Hepatocyte (in vitro differentiated cells): ENCODE measurements around the gene POC1A. TPM values are rescaled to one million over a fixed set of nuclear protein-coding genes. Genes with fewer than 3 reads are reported as not detected.

Source experiments
- DNase-seq: peaks from one replicate; pipeline ENCODE4 v3.0.0-alpha.2; 2016; ENCODE audit warnings: low spot score
- H2AFZ ChIP-seq: fragments of 200-600 bp; sonication (generic); 2 replicates; pipeline ENCODE4 v1.6.0; 2016; ENCODE audit warnings: antibody characterized with exemption, mild to moderate bottlenecking
- H3K27ac ChIP-seq: fragments of 200-600 bp; sonication (generic); 2 replicates; pipeline ENCODE4 v1.5.1; 2016; ENCODE audit warnings: mild to moderate bottlenecking
- H3K27me3 ChIP-seq: fragments of 200-600 bp; sonication (generic); 2 replicates; pipeline ENCODE4 v1.6.1; 2016
- H3K36me3 ChIP-seq: fragments of 200-600 bp; sonication (generic); replicated peaks from 2 replicates; pipeline ENCODE4 v1.5.1; 2016; ENCODE audit warnings: low read depth; ENCODE audit not compliant: insufficient read depth
- H3K4me1 ChIP-seq: fragments of 200-600 bp; sonication (generic); 2 replicates; pipeline ENCODE4 v1.5.1; 2016; ENCODE audit warnings: mild to moderate bottlenecking, moderate library complexity; ENCODE audit not compliant: insufficient read depth
- H3K4me2 ChIP-seq: fragments of 200-600 bp; sonication (generic); 2 replicates; pipeline ENCODE4 v1.6.0; 2016
- H3K4me3 ChIP-seq: fragments of 200-600 bp; sonication (generic); 2 replicates; pipeline ENCODE4 v1.5.1; 2016; ENCODE audit warnings: mild to moderate bottlenecking
- H3K79me2 ChIP-seq: fragments of 200-600 bp; sonication (generic); 2 replicates; pipeline ENCODE4 v1.6.0; 2017; ENCODE audit warnings: mild to moderate bottlenecking
- H3K9me2 ChIP-seq: fragments of 200-600 bp; sonication (generic); replicated peaks from 2 replicates; pipeline ENCODE4 v1.6.0; 2017; ENCODE audit warnings: mild to moderate bottlenecking; ENCODE audit not compliant: insufficient read depth
- H3K9me3 ChIP-seq: fragments of 200-600 bp; sonication (generic); 2 replicates; pipeline ENCODE4 v1.5.1; 2016; ENCODE audit warnings: low read depth, mild to moderate bottlenecking
- H4K20me1 ChIP-seq: fragments of 200-600 bp; sonication (generic); 2 replicates; pipeline ENCODE4 v1.6.0; 2016; ENCODE audit warnings: mild to moderate bottlenecking; ENCODE audit not compliant: insufficient read depth, poor library complexity, severe bottlenecking
- CTCF ChIP-seq: fragments of 200-600 bp; sonication (generic); IDR thresholded peaks from 2 replicates; pipeline ENCODE4 v1.5.1; 2016; ENCODE audit warnings: antibody characterized with exemption, mild to moderate bottlenecking; ENCODE audit not compliant: poor library complexity
- EZH2 ChIP-seq: fragments of 200-600 bp; sonication (generic); IDR thresholded peaks from 2 replicates; pipeline ENCODE4 v1.6.1; 2016; ENCODE audit warnings: antibody characterized with exemption, mild to moderate bottlenecking, borderline replicate concordance
- EZH2phosphoT487 ChIP-seq: fragments of 200-600 bp; sonication (generic); IDR thresholded peaks from one replicate; pipeline ENCODE4 v1.6.1; 2018; ENCODE audit warnings: antibody characterized with exemption, mild to moderate bottlenecking, low read depth, moderate library complexity; ENCODE audit not compliant: unreplicated experiment, severe bottlenecking
- WGBS: methylation state at CpG from one replicate; pipeline ENCODE4 v1.1.6; 2016; ENCODE audit warnings: low lambda C conversion rate; ENCODE audit errors: missing lambda C conversion rate; 5-methylcytosine and 5-hydroxymethylcytosine counted together
- polyA plus RNA-seq: library from polyadenylated mRNA; unstranded; fragments of >200 nt; fragmentation: Nextera tagmentation; extraction: Ambion mirVana; gene quantifications from 2 replicates; pipeline ENCODE4 v1.2.1, GENCODE V29; 2016
- total RNA-seq: library from RNA; depleted of rRNA; stranded (reverse); fragments of >200 nt; gene quantifications from 2 replicates; pipeline ENCODE4 v1.2.3, GENCODE V29; 2014

The POC1A gene
- total and polyA plus RNA-seq, 2 experiments from 2014 or later = 2.6 to 3.7 TPM

- H3K27ac ChIP-seq = no peak overlapping the region
- 88% methylated on average over 10 of the region's 10 CpGs for WGBS
- H3K4me2 ChIP-seq = no peak overlapping the region
- no peaks in the 10 kb centered on the region for H3K79me2 ChIP-seq
- no peaks in the 10 kb centered on the region for H3K9me2 ChIP-seq
- H3K27me3 ChIP-seq = no peaks in the 10 kb centered on the region
- no peak for DNase-seq
- H3K4me1 ChIP-seq = peaks cover 8% of the 10 kb centered on the region
- H3K36me3 ChIP-seq = no peaks in the 10 kb centered on the region
- H4K20me1 ChIP-seq = no peaks in the 10 kb centered on the region
- no peak overlapping the region for H3K4me3 ChIP-seq
- H2AFZ ChIP-seq = no peak overlapping the region
- TF ChIP-seq CTCF (no peak), EZH2 (no peak), EZH2phosphoT487 (no peak)
- H3K9me3 ChIP-seq = no peaks in the 10 kb centered on the region
Measured at GRCh38 chr3:52029535-52029934, 124.7 kb downstream of the POC1A start.

DNA sequence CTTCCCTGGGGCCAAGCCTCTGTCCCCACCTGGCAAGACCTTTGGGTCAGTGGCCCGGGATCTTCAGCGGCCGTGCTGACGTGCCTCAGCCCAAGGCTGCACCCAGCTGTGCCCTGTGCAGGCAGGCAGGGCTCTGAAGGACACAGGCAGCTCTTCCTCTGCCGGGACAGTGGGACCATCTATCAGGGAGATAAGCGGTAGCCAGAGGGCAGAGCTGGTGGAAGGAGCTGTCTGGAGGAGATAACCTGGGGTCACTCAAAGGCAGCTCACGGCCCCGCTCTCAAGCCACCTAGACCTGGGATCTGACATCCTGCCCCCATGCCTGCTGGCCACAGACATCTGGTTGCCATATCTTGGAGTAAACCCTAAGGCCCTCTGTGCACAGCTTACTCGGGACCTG lies 125.2 kb downstream of the POC1A start:
- no peaks in the 10 kb centered on the region for H3K36me3 ChIP-seq
- peaks cover 8% of the 10 kb centered on the region for H3K4me1 ChIP-seq
- TF ChIP-seq EZH2 = no peak
- TF ChIP-seq EZH2phosphoT487 = no peak
- TF ChIP-seq CTCF = no peak
- H2AFZ ChIP-seq = no peak overlapping the region
- H3K4me2 ChIP-seq = no peak overlapping the region
- H3K9me3 ChIP-seq = no peaks in the 10 kb centered on the region
- no peaks in the 10 kb centered on the region for H4K20me1 ChIP-seq
- H3K27me3 ChIP-seq = no peaks in the 10 kb centered on the region
- no peak overlapping the region for H3K4me3 ChIP-seq
- DNase-seq = no peak
- H3K9me2 ChIP-seq = no peaks in the 10 kb centered on the region
- no peak overlapping the region for H3K27ac ChIP-seq
- H3K79me2 ChIP-seq = no peaks in the 10 kb centered on the region
- 74% methylated on average over 9 of the region's 9 CpGs for WGBS

DNA sequence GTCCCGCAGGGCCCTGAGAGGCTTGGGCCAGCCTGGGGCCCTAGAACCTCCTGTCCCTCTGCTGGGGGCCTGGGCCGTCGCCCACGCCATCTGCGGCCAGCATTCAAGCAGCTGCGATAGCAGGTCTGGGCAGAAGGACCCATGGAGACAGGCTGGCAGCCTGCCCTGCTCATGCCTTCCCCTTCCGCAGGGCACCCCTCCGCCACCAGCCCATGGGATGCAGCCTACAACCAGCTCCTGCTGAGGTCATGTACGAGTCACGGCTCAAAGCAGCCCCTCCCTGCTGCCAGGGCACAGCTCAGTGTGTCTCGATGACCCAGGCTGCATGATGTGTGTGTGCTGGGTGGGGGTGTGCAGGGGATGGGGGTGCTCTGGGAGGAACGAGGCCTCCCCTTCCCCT lies 125.7 kb downstream of the POC1A start:
- Histone ChIP-seq H3K36me3 (no peaks in the 10 kb centered on the region), H2AFZ (no peak overlapping the region), H3K27me3 (no peaks in the 10 kb centered on the region), H3K27ac (no peak overlapping the region), H3K4me1 (peaks cover 8% of the 10 kb centered on the region), H4K20me1 (no peaks in the 10 kb centered on the region), H3K4me2 (no peak overlapping the region), H3K4me3 (no peak overlapping the region), H3K9me3 (no peaks in the 10 kb centered on the region), H3K9me2 (no peaks in the 10 kb centered on the region), H3K79me2 (no peaks in the 10 kb centered on the region)
- DNase-seq = no peak
- WGBS = 85% methylated on average over 12 of the region's 12 CpGs
- TF ChIP-seq EZH2phosphoT487 (no peak), EZH2 (no peak), CTCF (no peak)

DNA sequence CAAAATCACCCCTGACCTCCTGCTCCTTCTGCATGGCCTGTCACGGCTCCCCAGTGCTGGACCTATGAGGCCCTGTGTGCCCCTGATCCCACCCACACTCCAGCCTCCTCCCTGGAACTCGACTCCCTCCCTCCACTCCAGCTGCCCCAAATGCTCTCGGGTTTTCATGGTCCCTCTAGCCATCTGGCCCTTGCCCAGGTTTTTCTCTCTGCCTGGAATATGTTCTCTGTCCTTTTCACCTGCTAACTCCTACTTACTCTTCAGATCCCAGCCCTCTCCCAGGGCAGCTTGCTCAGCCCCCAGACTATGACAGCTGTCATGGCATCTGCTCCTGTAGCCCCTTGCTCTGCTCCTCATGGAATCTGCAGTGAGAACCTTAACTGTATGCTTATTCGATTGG lies 128.2 kb downstream of the POC1A start:
- H3K4me1 ChIP-seq = no peaks in the 10 kb centered on the region
- H3K36me3 ChIP-seq = no peaks in the 10 kb centered on the region

More for the DNA sequence above, 128.2 kb downstream of the POC1A start:
- H3K27me3 ChIP-seq = no peaks in the 10 kb centered on the region
- no peak overlapping the region for H2AFZ ChIP-seq
- no peaks in the 10 kb centered on the region for H3K9me2 ChIP-seq
- TF ChIP-seq EZH2 (no peak), EZH2phosphoT487 (no peak)
- H3K4me3 ChIP-seq = no peak overlapping the region
- H4K20me1 ChIP-seq = no peaks in the 10 kb centered on the region
- H3K4me2 ChIP-seq = no peak overlapping the region
- no peak overlapping the region for H3K27ac ChIP-seq
- H3K9me3 ChIP-seq = no peaks in the 10 kb centered on the region
- no peaks in the 10 kb centered on the region for H3K79me2 ChIP-seq
- DNase-seq = no peak
- WGBS = 62% methylated on average over 4 of the region's 4 CpGs
